Vagina (tissue), 2 donors: ENCODE results near the gene SLC9C2.

ENCODE experiments used
- POLR2A ChIP-seq, 2 donors: fragments of 450-650 bp; IDR thresholded peaks; one replicate each; pipeline ENCODE4 v1.6.1; 2017; ENCODE audit warnings: antibody characterized with exemption in 2 of 2, mild to moderate bottlenecking in 2 of 2, moderate library complexity in 2 of 2
- TF ChIP-seq, protein P1 (sequence below), 3 experiments: fragments of 450-650 bp in 2 of 3; fragments of 200-600 bp in 1 of 3; sonication (generic) in 1 of 3; IDR thresholded peaks; one replicate each; pipeline ENCODE4 v1.5.1; 2017 to 2019; ENCODE audit warnings: antibody characterized with exemption in 3 of 3, mild to moderate bottlenecking in 2 of 3, moderate library complexity in 2 of 3

DNA sequence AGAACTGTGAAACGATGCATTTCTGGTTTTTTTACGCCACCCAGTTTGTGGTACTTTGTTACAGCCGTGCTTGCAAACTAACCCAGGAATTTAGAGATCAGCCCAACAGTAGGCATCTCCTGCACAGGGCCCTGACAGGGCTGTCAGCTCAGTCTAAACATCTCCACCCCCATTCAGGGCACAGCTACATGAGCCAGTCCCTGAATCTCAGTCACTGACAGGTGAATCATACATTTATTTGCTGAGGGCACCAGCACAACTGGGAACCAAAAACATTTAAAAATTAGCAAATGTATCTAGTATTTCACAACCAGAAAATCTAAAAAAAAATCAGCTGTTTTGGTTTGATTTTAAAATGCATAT, 95.0 kb downstream of the SLC9C2 start:
- TF ChIP-seq, protein P1, sequence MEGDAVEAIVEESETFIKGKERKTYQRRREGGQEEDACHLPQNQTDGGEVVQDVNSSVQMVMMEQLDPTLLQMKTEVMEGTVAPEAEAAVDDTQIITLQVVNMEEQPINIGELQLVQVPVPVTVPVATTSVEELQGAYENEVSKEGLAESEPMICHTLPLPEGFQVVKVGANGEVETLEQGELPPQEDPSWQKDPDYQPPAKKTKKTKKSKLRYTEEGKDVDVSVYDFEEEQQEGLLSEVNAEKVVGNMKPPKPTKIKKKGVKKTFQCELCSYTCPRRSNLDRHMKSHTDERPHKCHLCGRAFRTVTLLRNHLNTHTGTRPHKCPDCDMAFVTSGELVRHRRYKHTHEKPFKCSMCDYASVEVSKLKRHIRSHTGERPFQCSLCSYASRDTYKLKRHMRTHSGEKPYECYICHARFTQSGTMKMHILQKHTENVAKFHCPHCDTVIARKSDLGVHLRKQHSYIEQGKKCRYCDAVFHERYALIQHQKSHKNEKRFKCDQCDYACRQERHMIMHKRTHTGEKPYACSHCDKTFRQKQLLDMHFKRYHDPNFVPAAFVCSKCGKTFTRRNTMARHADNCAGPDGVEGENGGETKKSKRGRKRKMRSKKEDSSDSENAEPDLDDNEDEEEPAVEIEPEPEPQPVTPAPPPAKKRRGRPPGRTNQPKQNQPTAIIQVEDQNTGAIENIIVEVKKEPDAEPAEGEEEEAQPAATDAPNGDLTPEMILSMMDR (IDR thresholded peaks at IDR 0.05), result no peak
- no peak for TF ChIP-seq POLR2A (IDR thresholded peaks at IDR 0.05)
